Mammary epithelial cell (primary cell): ENCODE results near the gene SYNGR4.

Experiments
- EZH2 ChIP-seq: IDR thresholded peaks from 2 replicates; pipeline ENCODE4 v1.6.1; 2012; ENCODE audit warnings: low read length, inconsistent platforms, borderline replicate concordance
- TF ChIP-seq, protein P1 (sequence below), 2 donors: IDR thresholded peaks in 1 of 2; conservative IDR thresholded peaks in 1 of 2; 2 replicates each; pipeline ENCODE4 v1.5.1; 2011 to 2012; ENCODE audit warnings: inconsistent platforms in 2 of 2, low read length in 2 of 2, mild to moderate bottlenecking in 2 of 2, control low read depth in 1 of 2, low read depth in 1 of 2; ENCODE audit not compliant: insufficient read depth in 1 of 2; ENCODE audit errors: extremely low read depth in 1 of 2

DNA sequence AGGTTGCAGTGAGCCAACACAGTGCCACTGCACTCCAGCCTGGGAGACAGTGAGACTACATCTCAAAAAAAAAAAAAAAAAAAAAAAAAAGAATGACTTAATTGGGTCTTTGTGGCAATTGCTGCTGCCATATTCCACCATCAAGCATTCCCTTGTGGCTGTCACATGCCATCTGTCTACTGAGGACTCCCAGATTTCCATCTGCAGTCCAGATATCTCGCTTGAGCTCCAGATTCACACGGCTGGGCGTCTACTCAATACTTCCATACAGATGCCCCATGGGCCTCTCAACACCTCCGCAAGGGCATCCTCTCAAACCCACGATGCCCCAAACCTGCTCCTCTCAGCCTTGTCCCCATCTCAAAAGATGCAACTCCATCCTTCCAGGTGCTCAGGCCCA, 13.3 kb upstream of the SYNGR4 start:
- no peak for TF ChIP-seq EZH2
- TF ChIP-seq, protein P1, sequence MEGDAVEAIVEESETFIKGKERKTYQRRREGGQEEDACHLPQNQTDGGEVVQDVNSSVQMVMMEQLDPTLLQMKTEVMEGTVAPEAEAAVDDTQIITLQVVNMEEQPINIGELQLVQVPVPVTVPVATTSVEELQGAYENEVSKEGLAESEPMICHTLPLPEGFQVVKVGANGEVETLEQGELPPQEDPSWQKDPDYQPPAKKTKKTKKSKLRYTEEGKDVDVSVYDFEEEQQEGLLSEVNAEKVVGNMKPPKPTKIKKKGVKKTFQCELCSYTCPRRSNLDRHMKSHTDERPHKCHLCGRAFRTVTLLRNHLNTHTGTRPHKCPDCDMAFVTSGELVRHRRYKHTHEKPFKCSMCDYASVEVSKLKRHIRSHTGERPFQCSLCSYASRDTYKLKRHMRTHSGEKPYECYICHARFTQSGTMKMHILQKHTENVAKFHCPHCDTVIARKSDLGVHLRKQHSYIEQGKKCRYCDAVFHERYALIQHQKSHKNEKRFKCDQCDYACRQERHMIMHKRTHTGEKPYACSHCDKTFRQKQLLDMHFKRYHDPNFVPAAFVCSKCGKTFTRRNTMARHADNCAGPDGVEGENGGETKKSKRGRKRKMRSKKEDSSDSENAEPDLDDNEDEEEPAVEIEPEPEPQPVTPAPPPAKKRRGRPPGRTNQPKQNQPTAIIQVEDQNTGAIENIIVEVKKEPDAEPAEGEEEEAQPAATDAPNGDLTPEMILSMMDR (conservative IDR thresholded peaks at IDR 0.05 in 1 of 2, IDR thresholded peaks at IDR 0.05 in 1 of 2; ENCODE audit: extremely low read depth in 1 of 2, insufficient read depth in 1 of 2, low read depth in 1 of 2, low read length in 2 of 2): no peak
